ENCODE results near the gene COL17A1.

DNA sequence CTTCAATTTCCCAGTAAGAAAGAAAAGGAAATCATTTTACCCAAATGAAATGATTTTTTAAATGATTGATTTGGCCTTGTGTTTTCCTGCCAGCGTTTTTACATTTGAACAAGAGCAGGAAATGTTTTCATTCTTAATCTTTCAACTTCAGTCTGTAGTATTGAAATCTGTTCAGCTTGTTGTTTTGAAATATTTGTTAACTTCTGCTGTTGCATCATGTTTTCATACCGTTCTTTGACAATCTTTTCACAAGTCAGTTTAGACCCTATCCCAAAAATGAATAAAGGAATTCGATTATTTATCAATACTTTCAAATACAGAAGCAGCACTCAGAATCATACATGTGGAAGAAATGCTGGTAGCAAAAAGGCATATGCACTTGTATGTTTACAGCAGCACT lies 44.4 kb upstream of the COL17A1 start:
- TF ChIP-seq POLR2A (IDR thresholded peaks at IDR 0.05) = no peak
- TF ChIP-seq CTCF (IDR thresholded peaks at IDR 0.05) = no peak
- no peak for TF ChIP-seq EP300 (IDR thresholded peaks at IDR 0.05)
